ENCODE results near the gene MAP3K7CL. TPM values are rescaled to one million over a fixed set of nuclear protein-coding genes. Genes with fewer than 3 reads are reported as not detected.

The MAP3K7CL gene
- total RNA-seq, 1 donor from 2014 or later = 0.13 TPM

GRCh38 chr21:29185172-29185571 is 54.7 kb downstream of the MAP3K7CL start:
- H3K4me3 Mint-ChIP-seq = no peak overlapping the region
- no peaks in the 10 kb centered on the region for H3K27me3 Mint-ChIP-seq (ENCODE audit: low read depth)
- H3K9me3 Mint-ChIP-seq = no peaks in the 10 kb centered on the region
- DNase-seq (ENCODE audit: low spot score in 2 of 2, unreplicated experiment in 2 of 2) = no peak
- TF ChIP-seq, protein P1, sequence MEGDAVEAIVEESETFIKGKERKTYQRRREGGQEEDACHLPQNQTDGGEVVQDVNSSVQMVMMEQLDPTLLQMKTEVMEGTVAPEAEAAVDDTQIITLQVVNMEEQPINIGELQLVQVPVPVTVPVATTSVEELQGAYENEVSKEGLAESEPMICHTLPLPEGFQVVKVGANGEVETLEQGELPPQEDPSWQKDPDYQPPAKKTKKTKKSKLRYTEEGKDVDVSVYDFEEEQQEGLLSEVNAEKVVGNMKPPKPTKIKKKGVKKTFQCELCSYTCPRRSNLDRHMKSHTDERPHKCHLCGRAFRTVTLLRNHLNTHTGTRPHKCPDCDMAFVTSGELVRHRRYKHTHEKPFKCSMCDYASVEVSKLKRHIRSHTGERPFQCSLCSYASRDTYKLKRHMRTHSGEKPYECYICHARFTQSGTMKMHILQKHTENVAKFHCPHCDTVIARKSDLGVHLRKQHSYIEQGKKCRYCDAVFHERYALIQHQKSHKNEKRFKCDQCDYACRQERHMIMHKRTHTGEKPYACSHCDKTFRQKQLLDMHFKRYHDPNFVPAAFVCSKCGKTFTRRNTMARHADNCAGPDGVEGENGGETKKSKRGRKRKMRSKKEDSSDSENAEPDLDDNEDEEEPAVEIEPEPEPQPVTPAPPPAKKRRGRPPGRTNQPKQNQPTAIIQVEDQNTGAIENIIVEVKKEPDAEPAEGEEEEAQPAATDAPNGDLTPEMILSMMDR (IDR thresholded peaks at IDR 0.05; ENCODE audit: unreplicated experiment) = no peak
- peaks cover 21% of the 10 kb centered on the region for H3K4me1 Mint-ChIP-seq
- no peak overlapping the region for H3K27ac Mint-ChIP-seq
- H3K36me3 Mint-ChIP-seq = no peaks in the 10 kb centered on the region

DNA sequence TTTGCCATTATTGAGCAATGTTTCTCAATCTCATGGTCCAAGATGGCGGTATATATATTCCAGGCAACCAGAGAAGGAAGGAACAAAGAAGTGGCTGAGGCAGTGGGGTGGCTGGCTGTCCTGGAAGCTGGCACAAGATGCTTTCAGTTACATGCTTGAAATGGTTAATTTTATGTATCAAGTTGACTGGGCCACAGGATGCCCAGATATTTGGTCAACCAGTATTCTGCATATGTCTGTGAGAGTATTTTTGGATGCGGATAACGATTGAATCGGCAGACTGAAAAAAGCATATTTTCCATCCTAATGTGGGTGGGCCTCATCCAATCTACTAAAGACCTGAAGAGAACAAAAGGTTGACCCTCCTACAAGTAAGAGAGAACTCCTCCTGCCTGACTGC is 55.2 kb downstream of the MAP3K7CL start:
- no peaks in the 10 kb centered on the region for H3K27me3 Mint-ChIP-seq (ENCODE audit: low read depth)

DNA sequence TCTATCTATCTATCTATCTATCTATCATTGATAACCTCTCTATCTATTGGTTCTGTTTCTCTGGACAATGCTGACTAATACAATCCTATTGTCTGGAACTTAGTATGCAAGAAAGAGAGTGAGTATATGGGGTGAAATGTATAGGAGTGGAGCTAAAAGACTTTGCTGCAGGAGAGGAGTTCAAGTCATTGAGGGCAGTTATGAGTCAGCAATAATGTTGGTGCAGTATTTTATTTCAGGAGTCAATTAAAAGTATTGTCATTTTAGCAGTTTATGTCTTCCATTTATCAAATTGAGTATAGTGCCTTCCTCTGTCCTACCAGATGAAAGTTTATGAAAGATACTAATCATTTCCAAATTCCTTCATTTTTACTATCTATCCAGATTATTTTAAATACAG is 55.8 kb downstream of the MAP3K7CL start:
- Mint-ChIP-seq H3K27ac (no peak overlapping the region), H3K4me1 (peaks cover 18% of the 10 kb centered on the region), H3K4me3 (no peak overlapping the region), H3K27me3 (ENCODE audit: low read depth) (no peaks in the 10 kb centered on the region), H3K36me3 (no peaks in the 10 kb centered on the region), H3K9me3 (no peaks in the 10 kb centered on the region)
- TF ChIP-seq, protein P1 (IDR thresholded peaks at IDR 0.05; ENCODE audit: unreplicated experiment) = no peak
- DNase-seq (ENCODE audit: low spot score in 2 of 2, unreplicated experiment in 2 of 2) = no peak

More for the DNA sequence above, 55.2 kb downstream of the MAP3K7CL start:
- no peak for DNase-seq (ENCODE audit: low spot score in 2 of 2, unreplicated experiment in 2 of 2)
- Mint-ChIP-seq H3K27ac (no peak overlapping the region), H3K9me3 (no peaks in the 10 kb centered on the region), H3K4me1 (peaks cover 18% of the 10 kb centered on the region), H3K36me3 (no peaks in the 10 kb centered on the region), H3K4me3 (no peak overlapping the region)
- TF ChIP-seq, protein P1 (IDR thresholded peaks at IDR 0.05; ENCODE audit: unreplicated experiment) = no peak

DNA sequence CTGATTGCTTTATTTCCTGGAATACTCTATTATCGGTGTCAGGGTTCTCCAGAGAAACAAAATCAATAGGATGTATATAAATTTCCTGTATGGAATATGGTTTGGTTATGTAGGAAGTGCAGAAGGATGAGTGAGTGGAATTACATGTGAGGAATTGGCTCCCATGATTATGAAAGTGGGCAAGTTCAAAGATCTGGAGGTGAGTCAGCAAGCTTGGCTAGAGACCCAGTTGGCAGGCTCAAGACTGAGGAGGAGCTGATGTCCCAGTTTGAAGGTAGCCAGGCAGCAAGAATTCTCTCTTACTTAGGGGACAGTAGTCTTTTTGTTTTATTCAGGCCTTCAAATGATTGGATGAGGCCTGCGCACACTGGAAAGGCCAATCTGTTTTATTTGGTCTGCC is 57.5 kb downstream of the MAP3K7CL start:
- H3K4me3 Mint-ChIP-seq = no peak overlapping the region
- TF ChIP-seq, protein P1 (IDR thresholded peaks at IDR 0.05; ENCODE audit: unreplicated experiment) = no peak
- no peaks in the 10 kb centered on the region for H3K9me3 Mint-ChIP-seq
- H3K4me1 Mint-ChIP-seq = peaks cover 4% of the 10 kb centered on the region
- DNase-seq (ENCODE audit: low spot score in 2 of 2, unreplicated experiment in 2 of 2) = no peak
- H3K27me3 Mint-ChIP-seq (ENCODE audit: low read depth) = no peaks in the 10 kb centered on the region
- H3K27ac Mint-ChIP-seq = no peak overlapping the region
- no peaks in the 10 kb centered on the region for H3K36me3 Mint-ChIP-seq

DNA sequence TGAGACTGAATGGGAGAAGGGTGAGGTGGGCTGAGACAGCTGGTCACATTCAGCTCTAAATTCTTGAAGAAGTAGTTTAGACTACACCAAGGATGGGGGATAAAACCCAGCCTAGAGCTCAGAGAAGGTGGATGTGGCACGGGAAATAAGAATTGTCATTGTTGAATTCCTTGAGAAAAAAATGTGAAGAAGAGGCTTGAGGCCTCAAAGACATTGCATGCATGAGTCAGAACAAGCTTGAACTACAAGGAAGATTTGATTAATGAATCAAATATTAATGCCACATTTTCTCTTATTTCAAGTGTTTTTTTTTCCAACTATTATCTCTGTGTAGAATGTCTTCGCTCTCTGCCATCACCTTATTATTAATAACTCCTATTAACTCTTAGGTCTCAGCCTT is 58.9 kb downstream of the MAP3K7CL start:
- no peak overlapping the region for H3K4me3 Mint-ChIP-seq
- no peaks in the 10 kb centered on the region for H3K36me3 Mint-ChIP-seq
- H3K27me3 Mint-ChIP-seq (ENCODE audit: low read depth) = no peaks in the 10 kb centered on the region
- H3K27ac Mint-ChIP-seq = no peak overlapping the region
- H3K4me1 Mint-ChIP-seq = peaks cover 8% of the 10 kb centered on the region
- TF ChIP-seq, protein P1 (IDR thresholded peaks at IDR 0.05; ENCODE audit: unreplicated experiment) = no peak
- no peak for DNase-seq (ENCODE audit: low spot score in 2 of 2, unreplicated experiment in 2 of 2)
- H3K9me3 Mint-ChIP-seq = no peaks in the 10 kb centered on the region

DNA sequence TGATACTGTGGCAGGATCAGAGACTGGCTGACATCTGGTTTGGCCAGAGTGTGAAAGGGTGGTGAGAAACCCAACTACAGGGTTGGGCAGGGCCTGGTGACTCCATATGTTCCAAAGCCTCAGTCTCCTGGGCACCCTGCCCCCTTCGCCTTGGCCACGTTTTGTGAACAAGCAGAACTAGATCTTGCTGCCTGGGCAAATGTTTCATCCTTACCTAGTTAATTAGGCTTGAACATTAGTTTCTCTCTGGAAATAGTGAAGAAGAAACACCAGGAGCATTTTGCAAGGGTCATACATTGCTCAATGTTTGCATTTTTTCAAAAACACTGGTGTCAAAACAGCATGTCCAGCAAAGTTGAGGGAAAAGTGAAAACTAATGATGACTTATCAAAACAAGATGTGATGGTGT is 60.5 kb downstream of the MAP3K7CL start:
- Mint-ChIP-seq H3K9me3 (no peaks in the 10 kb centered on the region), H3K4me1 (peaks cover 15% of the 10 kb centered on the region), H3K4me3 (no peak overlapping the region), H3K27ac (no peak overlapping the region), H3K36me3 (no peaks in the 10 kb centered on the region), H3K27me3 (ENCODE audit: low read depth) (no peaks in the 10 kb centered on the region)
- TF ChIP-seq, protein P1 (IDR thresholded peaks at IDR 0.05; ENCODE audit: unreplicated experiment) = no peak
- DNase-seq (ENCODE audit: low spot score in 2 of 2, unreplicated experiment in 2 of 2) = no peak
